ENCODE results near the gene MAN1C1.

GRCh38 chr1:25765136-25765922, 148.7 kb downstream of the MAN1C1 start:
- no peak for TF ChIP-seq CTCF (IDR thresholded peaks at IDR 0.05)
- no peak for TF ChIP-seq POLR2A (IDR thresholded peaks at IDR 0.05)
